Measurements from ENCODE around the gene PPARD.

DNA sequence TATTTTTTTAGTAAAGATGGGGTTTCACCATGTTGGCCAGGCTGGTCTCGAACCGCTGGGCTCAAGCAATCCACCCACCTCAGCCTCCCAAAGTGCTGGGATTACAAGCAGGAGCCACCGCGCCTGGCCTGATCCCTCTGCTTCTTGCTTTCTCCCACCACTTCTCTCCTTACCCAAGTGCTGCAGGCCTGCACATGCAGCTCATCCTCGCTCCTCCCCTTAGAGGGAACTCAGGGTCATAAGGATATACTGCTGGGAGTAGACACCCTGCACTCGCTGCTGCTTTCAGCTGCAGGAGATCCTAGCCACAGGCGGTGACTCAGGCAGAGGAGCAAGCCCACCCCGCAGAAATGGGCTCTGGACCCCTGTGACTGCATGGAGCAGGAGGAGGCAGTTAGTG lies 69.7 kb downstream of the PPARD start:
- TF ChIP-seq CTCF (IDR thresholded peaks at IDR 0.05) (no peak), EZH2phosphoT487 (IDR thresholded peaks at IDR 0.05) (no peak), EZH2 (IDR thresholded peaks at IDR 0.05) (no peak)
